Liver (tissue), 9 donors: ENCODE data around the gene XPR1. TPM values are rescaled to one million over a fixed set of nuclear protein-coding genes. Genes with fewer than 3 reads are reported as not detected.

Experiments used
- DNase-seq: peaks from one replicate; pipeline ENCODE4 v3.0.0-alpha.2; 2017; ENCODE audit warnings: low spot score
- H3K27ac ChIP-seq, 2 donors: one replicate each; pipeline ENCODE4 v1.7.0; 2013; ENCODE audit warnings: inconsistent platforms in 2 of 2, low read length in 2 of 2, control low read depth in 1 of 2, low read depth in 1 of 2, mild to moderate bottlenecking in 1 of 2
- H3K27me3 ChIP-seq, 4 donors: one replicate each; pipeline versions ENCODE4 v1.6.1 to v1.7.0; 2013; ENCODE audit warnings: low read length in 3 of 4, inconsistent platforms in 1 of 4, mild to moderate bottlenecking in 1 of 4, moderate library complexity in 1 of 4; ENCODE audit not compliant: control insufficient read depth in 4 of 4, insufficient read depth in 4 of 4
- H3K36me3 ChIP-seq, 4 donors: one replicate each; pipeline versions ENCODE4 v1.6.1 to v1.7.0; 2013; ENCODE audit warnings: low read length in 3 of 4, mild to moderate bottlenecking in 3 of 4, low read depth in 1 of 4, moderate library complexity in 1 of 4; ENCODE audit not compliant: control insufficient read depth in 4 of 4, insufficient read depth in 3 of 4
- H3K4me1 ChIP-seq, 4 donors: one replicate each; pipeline versions ENCODE4 v1.6.1 to v1.7.0; 2013; ENCODE audit warnings: low read length in 3 of 4, mild to moderate bottlenecking in 3 of 4, moderate library complexity in 1 of 4; ENCODE audit not compliant: control insufficient read depth in 4 of 4, insufficient read depth in 4 of 4
- H3K4me3 ChIP-seq, 3 donors: one replicate each; pipeline versions ENCODE4 v1.6.1 to v1.7.0; 2013; ENCODE audit warnings: low read length in 3 of 3, control low read depth in 1 of 3, low read depth in 1 of 3, mild to moderate bottlenecking in 1 of 3
- H3K9ac ChIP-seq, 2 donors: one replicate each; pipeline ENCODE4 v1.7.0; 2013; ENCODE audit warnings: low read length in 2 of 2, mild to moderate bottlenecking in 2 of 2, moderate library complexity in 2 of 2, control low read depth in 1 of 2, low read depth in 1 of 2
- H3K9me3 ChIP-seq, 4 donors: one replicate each; pipeline versions ENCODE4 v1.6.1 to v1.7.0; 2013; ENCODE audit warnings: low read length in 3 of 4; ENCODE audit not compliant: control insufficient read depth in 4 of 4
- ATF3 ChIP-seq: IDR thresholded peaks from 2 replicates; pipeline ENCODE4 v1.6.1; 2016; ENCODE audit warnings: antibody characterized with exemption
- EGR1 ChIP-seq, 2 donors: IDR thresholded peaks; 2 replicates each; pipeline ENCODE4 v1.6.1; 2016 to 2018; ENCODE audit warnings: antibody characterized with exemption in 2 of 2, low read depth in 2 of 2
- FOXA1 ChIP-seq: IDR thresholded peaks from 2 replicates; pipeline ENCODE4 v1.6.1; 2016; ENCODE audit warnings: antibody characterized with exemption
- HNF4G ChIP-seq: IDR thresholded peaks from 2 replicates; pipeline ENCODE4 v1.6.1; 2016; ENCODE audit warnings: antibody characterized with exemption
- JUND ChIP-seq, 2 donors: IDR thresholded peaks; 2 replicates each; pipeline ENCODE4 v1.6.1; 2016; ENCODE audit warnings: antibody characterized with exemption in 2 of 2
- RXRA ChIP-seq, 2 donors: IDR thresholded peaks; 2 replicates each; pipeline ENCODE4 v1.6.1; 2017 to 2018; ENCODE audit warnings: antibody characterized with exemption in 2 of 2, mild to moderate bottlenecking in 1 of 2
- TAF1 ChIP-seq: conservative IDR thresholded peaks from 2 replicates; pipeline ENCODE4 v1.6.1; 2016; ENCODE audit warnings: antibody characterized with exemption, mild to moderate bottlenecking
- WGBS: extraction: QIAGEN DNeasy Blood & Tissue Kit; methylation state at CpG from one replicate; pipeline ENCODE4 v1.1.7; 2013; 5-methylcytosine and 5-hydroxymethylcytosine counted together
- polyA plus RNA-seq, 2 donors: library from polyadenylated mRNA; stranded (reverse) in 1 of 2; unstranded in 1 of 2; fragments of 200-250 nt in 1 of 2; fragments of >200 nt in 1 of 2; fragmentation: Nextera tagmentation in 1 of 2; extraction: Ambion mirVana in 1 of 2; gene quantifications; one replicate each; pipeline versions ENCODE4 v1.2.1 to v1.2.3, GENCODE V29; 2013 to 2015
- total RNA-seq, 2 donors: library from RNA; depleted of rRNA; stranded (reverse); fragments of >200 nt; gene quantifications; one replicate each; pipeline ENCODE4 v1.2.3, GENCODE V29; 2014
- TF ChIP-seq, protein P1 (sequence below): IDR thresholded peaks from 2 replicates; pipeline ENCODE4 v1.6.1; 2016; ENCODE audit warnings: antibody characterized with exemption, mild to moderate bottlenecking
- TF ChIP-seq, protein P2 (sequence below): IDR thresholded peaks from 2 replicates; pipeline ENCODE4 v1.6.1; 2016; ENCODE audit warnings: antibody characterized with exemption
- TF ChIP-seq, protein P3 (sequence below): fragments of 150-350 bp; IDR thresholded peaks from 2 replicates; pipeline ENCODE4 v1.5.1; 2017; ENCODE audit warnings: improper control_type of control experiment, low read depth, low read length; ENCODE audit not compliant: missing input control
- TF ChIP-seq, protein P4 (sequence below): IDR thresholded peaks from 2 replicates; pipeline ENCODE4 v1.6.1; 2016; ENCODE audit warnings: antibody characterized with exemption
- donor health status: healthy.
- donor health status: healthy.
- donor health status: healthy.
- donor health status: healthy.
- donor health status: healthy.

XPR1 gene
- total and polyA plus RNA-seq, 4 donors, result 1.8 to 14.3 (median 5.9) TPM

DNA sequence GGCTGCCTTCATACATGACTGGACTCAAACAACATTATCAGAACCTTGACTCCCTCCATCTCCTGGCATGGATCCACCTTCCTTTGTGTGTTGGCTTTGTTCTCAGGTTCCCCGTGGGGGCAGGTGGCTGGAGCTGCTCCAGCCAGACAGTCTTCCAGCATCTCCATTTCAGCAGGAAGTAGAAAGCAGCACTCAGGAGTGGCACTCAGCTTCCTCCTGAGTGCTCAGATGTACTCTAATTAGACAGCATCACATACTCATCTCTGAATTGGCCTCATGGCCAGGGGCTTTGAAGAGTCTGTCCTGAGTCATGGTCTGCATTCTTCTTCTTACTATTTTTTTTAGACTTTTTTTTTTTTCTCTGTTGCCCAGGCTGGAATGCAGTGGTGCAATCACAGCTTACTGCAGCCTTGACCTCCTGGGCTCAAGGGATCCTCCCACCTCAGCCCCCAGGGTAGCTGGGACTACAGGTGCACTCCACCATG is 45.1 kb upstream of the XPR1 start:
- WGBS, result 38% methylated on average over 1 of the region's 1 CpG
- no peak overlapping the region for H3K9ac ChIP-seq
- no peak for DNase-seq
- no peak for TF ChIP-seq ATF3
- no peak for TF ChIP-seq FOXA1
- no peak overlapping the region for H3K4me3 ChIP-seq
- no peaks in the 10 kb centered on the region for H3K36me3 ChIP-seq
- no peak overlapping the region for H3K27ac ChIP-seq
- H3K4me1 ChIP-seq, result peaks cover 0 to 2% (median 0%) of the 10 kb centered on the region in 4 donors
- no peaks in the 10 kb centered on the region for H3K27me3 ChIP-seq
- no peaks in the 10 kb centered on the region for H3K9me3 ChIP-seq

GRCh38 chr1:180588121-180588520 is 43.7 kb upstream of the XPR1 start:
- Histone ChIP-seq H3K36me3 (no peaks in the 10 kb centered on the region), H3K9ac (no peak overlapping the region), H3K27me3 (no peaks in the 10 kb centered on the region), H3K4me3 (no peak overlapping the region), H3K27ac (no peak overlapping the region), H3K4me1 (peaks cover 0 to 2% (median 0%) of the 10 kb centered on the region in 4 donors), H3K9me3 (no peaks in the 10 kb centered on the region)
- 80% methylated on average over 2 of the region's 2 CpGs for WGBS
- DNase-seq, result no peak
- no peak for TF ChIP-seq ATF3
- TF ChIP-seq, protein P1, sequence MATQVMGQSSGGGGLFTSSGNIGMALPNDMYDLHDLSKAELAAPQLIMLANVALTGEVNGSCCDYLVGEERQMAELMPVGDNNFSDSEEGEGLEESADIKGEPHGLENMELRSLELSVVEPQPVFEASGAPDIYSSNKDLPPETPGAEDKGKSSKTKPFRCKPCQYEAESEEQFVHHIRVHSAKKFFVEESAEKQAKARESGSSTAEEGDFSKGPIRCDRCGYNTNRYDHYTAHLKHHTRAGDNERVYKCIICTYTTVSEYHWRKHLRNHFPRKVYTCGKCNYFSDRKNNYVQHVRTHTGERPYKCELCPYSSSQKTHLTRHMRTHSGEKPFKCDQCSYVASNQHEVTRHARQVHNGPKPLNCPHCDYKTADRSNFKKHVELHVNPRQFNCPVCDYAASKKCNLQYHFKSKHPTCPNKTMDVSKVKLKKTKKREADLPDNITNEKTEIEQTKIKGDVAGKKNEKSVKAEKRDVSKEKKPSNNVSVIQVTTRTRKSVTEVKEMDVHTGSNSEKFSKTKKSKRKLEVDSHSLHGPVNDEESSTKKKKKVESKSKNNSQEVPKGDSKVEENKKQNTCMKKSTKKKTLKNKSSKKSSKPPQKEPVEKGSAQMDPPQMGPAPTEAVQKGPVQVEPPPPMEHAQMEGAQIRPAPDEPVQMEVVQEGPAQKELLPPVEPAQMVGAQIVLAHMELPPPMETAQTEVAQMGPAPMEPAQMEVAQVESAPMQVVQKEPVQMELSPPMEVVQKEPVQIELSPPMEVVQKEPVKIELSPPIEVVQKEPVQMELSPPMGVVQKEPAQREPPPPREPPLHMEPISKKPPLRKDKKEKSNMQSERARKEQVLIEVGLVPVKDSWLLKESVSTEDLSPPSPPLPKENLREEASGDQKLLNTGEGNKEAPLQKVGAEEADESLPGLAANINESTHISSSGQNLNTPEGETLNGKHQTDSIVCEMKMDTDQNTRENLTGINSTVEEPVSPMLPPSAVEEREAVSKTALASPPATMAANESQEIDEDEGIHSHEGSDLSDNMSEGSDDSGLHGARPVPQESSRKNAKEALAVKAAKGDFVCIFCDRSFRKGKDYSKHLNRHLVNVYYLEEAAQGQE, result no peak
- TF ChIP-seq, protein P2, sequence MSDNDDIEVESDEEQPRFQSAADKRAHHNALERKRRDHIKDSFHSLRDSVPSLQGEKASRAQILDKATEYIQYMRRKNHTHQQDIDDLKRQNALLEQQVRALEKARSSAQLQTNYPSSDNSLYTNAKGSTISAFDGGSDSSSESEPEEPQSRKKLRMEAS, result no peak
- TF ChIP-seq, protein P3, sequence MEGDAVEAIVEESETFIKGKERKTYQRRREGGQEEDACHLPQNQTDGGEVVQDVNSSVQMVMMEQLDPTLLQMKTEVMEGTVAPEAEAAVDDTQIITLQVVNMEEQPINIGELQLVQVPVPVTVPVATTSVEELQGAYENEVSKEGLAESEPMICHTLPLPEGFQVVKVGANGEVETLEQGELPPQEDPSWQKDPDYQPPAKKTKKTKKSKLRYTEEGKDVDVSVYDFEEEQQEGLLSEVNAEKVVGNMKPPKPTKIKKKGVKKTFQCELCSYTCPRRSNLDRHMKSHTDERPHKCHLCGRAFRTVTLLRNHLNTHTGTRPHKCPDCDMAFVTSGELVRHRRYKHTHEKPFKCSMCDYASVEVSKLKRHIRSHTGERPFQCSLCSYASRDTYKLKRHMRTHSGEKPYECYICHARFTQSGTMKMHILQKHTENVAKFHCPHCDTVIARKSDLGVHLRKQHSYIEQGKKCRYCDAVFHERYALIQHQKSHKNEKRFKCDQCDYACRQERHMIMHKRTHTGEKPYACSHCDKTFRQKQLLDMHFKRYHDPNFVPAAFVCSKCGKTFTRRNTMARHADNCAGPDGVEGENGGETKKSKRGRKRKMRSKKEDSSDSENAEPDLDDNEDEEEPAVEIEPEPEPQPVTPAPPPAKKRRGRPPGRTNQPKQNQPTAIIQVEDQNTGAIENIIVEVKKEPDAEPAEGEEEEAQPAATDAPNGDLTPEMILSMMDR, result no peak
- no peak for TF ChIP-seq JUND (IDR thresholded peaks at IDR 0.05)
- no peak for TF ChIP-seq TAF1
- no peak for TF ChIP-seq RXRA (IDR thresholded peaks at IDR 0.05)
- TF ChIP-seq, protein P4, sequence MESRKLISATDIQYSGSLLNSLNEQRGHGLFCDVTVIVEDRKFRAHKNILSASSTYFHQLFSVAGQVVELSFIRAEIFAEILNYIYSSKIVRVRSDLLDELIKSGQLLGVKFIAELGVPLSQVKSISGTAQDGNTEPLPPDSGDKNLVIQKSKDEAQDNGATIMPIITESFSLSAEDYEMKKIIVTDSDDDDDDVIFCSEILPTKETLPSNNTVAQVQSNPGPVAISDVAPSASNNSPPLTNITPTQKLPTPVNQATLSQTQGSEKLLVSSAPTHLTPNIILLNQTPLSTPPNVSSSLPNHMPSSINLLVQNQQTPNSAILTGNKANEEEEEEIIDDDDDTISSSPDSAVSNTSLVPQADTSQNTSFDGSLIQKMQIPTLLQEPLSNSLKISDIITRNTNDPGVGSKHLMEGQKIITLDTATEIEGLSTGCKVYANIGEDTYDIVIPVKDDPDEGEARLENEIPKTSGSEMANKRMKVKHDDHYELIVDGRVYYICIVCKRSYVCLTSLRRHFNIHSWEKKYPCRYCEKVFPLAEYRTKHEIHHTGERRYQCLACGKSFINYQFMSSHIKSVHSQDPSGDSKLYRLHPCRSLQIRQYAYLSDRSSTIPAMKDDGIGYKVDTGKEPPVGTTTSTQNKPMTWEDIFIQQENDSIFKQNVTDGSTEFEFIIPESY, result no peak
- TF ChIP-seq EGR1 (IDR thresholded peaks at IDR 0.05; ENCODE audit: low read depth in 2 of 2), result no peak
- no peak for TF ChIP-seq HNF4G
